Measurements from ENCODE around the gene MEGF11.

Gene MEGF11

DNA sequence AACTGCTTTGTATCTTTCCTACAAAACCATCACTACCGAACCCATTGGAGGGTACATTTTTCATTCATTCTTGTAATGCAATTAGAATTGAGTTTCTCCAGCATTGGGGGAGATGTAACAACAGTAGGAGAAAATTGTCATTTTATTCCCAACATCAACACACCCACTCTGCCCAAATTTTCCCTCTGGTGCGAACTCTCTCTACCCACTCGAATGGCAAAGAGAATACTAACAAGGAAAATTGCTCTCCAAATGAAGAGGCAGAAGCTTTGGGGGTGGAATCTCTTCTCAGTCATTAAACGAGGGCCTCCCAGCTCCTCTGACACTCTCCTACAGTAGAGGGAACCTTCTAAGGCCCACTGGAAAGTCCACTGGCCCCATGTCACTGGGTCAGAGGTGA, 135.7 kb downstream of the MEGF11 start:
- no peak for TF ChIP-seq CTCF (IDR thresholded peaks at IDR 0.05; ENCODE audit: control extremely low read depth, extremely low read depth, low read depth, missing control alignments)
- DNase-seq (ENCODE audit: extremely low spot score): no peak
- ChIA-PET POLR2A (interaction anchor here (0.6 kb wide), 1 partner anchor 96 kb away, joined by 8 read pairs; no protein-coding TSS in a partner anchor), CTCF (interaction anchor here (1.1 kb wide), 1 partner anchor 14 kb away, joined by 3 read pairs; no protein-coding TSS in a partner anchor)

GRCh38 chr15:66115568-66116206, 137.9 kb downstream of the MEGF11 start:
- ChIA-PET POLR2A (no interaction called here), CTCF (interaction anchor here (0.8 kb wide), 1 partner anchor 11 kb away, joined by 3 read pairs; no protein-coding TSS in a partner anchor)
- no peak for TF ChIP-seq CTCF (IDR thresholded peaks at IDR 0.05; ENCODE audit: control extremely low read depth, extremely low read depth, low read depth, missing control alignments)
- DNase-seq (ENCODE audit: extremely low spot score): no peak

DNA sequence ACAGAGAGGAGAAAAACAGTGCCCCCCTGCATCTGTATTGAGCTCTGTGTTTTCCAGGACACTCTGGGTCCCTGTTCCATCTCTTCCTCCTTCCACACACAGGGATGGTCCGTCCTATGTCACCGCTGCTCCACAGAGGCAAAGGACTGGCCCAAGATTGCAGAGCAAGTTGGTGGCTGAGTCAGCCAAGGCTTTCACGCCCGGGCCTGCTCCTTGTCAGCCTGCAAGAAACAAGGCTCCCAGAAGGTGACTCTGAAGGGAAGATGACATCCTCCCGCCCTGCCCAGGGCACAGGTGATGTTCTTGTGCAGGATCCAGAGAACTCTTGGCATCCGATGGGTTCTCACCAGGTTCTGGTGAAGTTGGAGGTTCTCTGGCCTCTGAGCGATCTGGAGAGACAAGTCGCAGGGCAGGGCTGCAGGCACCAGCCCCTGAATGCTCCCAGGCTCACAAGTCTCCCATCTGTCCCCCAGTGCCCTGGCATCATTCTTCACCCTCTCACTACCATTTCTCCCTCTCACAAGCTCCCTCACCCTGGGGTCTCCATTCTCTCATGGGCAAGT, 138.6 kb downstream of the MEGF11 start:
- DNase-seq (ENCODE audit: extremely low spot score): no peak
- TF ChIP-seq CTCF (IDR thresholded peaks at IDR 0.05; ENCODE audit: control extremely low read depth, extremely low read depth, low read depth, missing control alignments): no peak
- ChIA-PET POLR2A (no interaction called here), CTCF (interaction anchor here (0.8 kb wide), 1 partner anchor 12 kb away, joined by 3 read pairs; no protein-coding TSS in a partner anchor)

- CTCF ChIA-PET: no interaction called here
Measured at GRCh38 chr15:66112388-66112787, 141.2 kb downstream of the MEGF11 start.

DNA sequence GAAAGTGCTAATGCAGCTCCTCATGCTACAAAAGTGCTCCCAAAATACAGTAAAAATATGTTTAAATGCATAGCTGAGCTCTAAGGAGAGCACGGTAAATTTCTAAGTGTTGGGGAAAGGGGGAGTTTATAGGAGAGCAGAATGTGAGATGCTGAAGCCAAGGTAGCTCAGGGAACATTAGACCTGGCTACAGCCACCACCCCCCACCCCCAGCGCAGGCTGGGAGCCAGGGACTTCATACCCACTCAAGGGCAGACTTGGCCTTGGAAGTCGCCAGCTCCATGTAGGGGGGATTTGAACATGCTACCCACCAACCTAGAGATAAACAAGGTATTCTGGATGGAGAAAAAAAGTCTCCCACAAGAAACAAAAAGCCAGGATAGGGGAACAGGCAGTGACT, 142.2 kb downstream of the MEGF11 start:
- POLR2A ChIA-PET: no interaction called here
- no peak for TF ChIP-seq CTCF (IDR thresholded peaks at IDR 0.05; ENCODE audit: control extremely low read depth, extremely low read depth, low read depth, missing control alignments)
- CTCF ChIA-PET: interaction anchor here (0.8 to 1.4 kb wide), 5 partner anchors 13 to 193 kb away, joined by 3 to 6 read pairs (median 3); no protein-coding TSS in a partner anchor
- DNase-seq (ENCODE audit: extremely low spot score): no peak

More at GRCh38 chr15:66112388-66112787, 141.2 kb downstream of the MEGF11 start:
- no peak for TF ChIP-seq CTCF (IDR thresholded peaks at IDR 0.05; ENCODE audit: control extremely low read depth, extremely low read depth, low read depth, missing control alignments)
- DNase-seq (ENCODE audit: extremely low spot score): no peak
- POLR2A ChIA-PET: no interaction called here

GRCh38 chr15:66110864-66111263, 142.7 kb downstream of the MEGF11 start:
- ChIA-PET POLR2A (no interaction called here), CTCF (interaction anchor here (0.6 to 1.4 kb wide), 6 partner anchors 13 to 193 kb away, joined by 3 to 6 read pairs (median 3); no protein-coding TSS in a partner anchor)
- peak; percentile 44 for DNase-seq (ENCODE audit: extremely low spot score)
- no peak for TF ChIP-seq CTCF (IDR thresholded peaks at IDR 0.05; ENCODE audit: control extremely low read depth, extremely low read depth, low read depth, missing control alignments)
